NCI-H128 (cell line): ENCODE results near the gene TEDC1.

Experiments used
- DNase-seq: peaks from one replicate; lab custom pipeline; 2025; ENCODE audit not compliant: unreplicated experiment; lab: John Stamatoyannopoulos, UW

The TEDC1 gene

DNA sequence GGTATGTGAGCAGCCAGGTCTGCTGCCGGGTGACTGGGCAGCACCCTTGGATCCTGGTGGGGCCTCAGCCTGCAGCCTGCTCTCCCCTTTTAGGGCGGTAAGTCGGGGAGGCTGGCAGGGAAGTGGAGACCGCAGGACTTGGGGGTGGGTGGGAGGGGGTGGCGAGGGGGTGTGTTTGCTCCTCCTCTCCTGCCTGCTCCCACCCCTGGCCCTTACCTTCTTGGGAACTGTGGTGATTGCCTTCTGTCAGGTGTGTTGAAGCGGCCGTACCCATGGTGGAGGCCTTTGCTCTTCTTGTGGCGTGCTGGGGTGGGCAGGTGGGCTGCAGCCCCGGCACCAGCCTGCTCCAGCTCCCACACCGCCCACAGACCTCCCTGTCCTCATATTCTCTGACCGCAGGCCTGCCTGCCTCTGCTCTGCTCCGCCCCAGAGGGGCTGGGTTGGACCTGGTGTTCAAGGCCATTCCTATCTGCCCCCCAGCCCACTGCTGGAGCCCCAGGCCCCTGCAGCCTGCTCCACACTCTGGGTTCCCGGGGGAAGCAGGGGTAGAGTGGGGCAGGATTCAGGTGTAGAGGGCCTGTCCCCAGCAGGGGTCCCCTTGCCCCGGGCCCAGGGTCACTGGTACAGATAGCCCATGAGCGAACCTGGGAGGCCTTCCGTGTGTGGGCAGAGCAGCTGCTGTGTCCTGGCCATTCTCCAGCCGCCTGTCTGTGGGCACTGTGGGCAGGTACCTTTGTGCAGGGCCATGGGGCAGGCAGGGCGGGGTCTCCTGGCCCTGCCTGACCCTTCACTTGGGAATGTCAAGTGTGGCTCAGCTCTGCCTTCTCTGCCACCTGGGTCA lies 5.2 kb downstream of the TEDC1 start:
- DNase-seq: no peak

DNA sequence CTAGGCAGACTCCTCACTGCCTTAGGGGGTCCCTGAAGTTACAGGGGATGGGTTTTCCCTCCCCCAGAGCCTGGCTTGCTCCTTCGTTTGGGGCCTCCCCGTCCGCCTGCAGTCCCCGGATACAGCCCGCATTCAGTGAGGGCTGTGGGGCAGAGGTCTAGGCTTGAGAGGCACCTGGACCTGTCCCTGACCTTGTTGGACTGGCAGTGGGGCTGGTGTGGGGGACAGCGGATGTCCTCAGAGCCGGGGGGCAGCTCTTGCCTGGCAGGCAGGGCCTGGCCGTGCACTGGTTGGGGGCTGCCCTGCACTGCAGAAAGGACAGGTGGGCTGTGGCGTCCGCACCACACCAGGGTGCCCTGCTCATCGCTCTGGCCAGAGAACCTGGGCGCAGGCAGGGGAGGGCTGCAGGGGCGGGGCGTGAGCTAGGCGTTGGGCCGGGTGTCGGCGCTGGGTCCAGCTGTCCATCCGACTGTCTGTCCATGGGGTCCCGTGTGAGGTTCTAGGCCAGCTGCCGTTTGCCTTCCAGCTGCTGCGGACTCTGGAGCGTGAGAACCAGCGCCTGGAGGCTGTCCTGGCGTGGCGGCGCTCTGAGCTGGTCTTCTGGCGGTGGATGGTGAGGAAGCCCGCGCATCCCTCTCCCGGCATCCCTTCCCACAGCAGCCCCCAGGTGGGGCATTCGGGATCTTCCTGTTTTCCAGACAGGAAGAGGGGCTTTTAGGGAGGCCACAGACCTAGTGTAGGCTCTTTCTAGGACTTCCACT lies 6.0 kb downstream of the TEDC1 start:
- DNase-seq: no peak

DNA sequence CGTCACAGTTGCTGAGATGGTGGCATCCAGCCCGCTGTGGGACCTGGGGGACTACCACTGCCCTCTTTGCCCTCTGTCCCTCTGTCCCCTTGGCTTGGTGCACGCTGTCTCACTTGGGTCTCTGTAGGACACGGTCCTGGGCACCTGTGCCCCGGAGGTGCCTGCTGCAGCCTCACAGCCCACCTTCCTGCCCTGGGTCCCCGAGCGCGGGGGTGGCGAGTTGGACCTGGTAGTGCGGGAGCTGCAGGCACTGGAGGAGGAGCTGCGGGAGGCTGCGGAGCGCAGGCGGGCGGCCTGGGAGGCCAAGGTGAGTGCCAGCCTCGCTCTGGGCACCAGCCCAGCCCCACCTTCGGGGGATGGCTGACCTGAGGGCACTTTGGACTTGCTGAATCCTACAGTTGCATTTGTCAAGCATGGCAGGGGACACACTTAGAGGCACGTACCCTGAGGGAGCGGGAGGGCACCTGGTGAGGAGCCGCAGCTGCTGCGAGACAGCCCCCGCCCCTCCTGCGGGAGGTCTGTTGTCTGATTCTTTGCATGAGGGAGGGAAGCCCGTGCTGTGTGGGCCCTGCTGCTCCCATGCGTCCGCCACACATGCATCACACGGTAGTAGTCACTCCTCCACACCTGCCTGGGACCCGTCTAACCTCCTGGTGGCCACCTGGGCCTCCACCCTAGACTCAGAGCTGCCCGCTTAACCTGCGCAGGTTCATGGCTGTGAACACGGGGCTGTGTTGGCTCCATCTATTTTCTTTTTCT lies 6.8 kb downstream of the TEDC1 start:
- no peak for DNase-seq

DNA sequence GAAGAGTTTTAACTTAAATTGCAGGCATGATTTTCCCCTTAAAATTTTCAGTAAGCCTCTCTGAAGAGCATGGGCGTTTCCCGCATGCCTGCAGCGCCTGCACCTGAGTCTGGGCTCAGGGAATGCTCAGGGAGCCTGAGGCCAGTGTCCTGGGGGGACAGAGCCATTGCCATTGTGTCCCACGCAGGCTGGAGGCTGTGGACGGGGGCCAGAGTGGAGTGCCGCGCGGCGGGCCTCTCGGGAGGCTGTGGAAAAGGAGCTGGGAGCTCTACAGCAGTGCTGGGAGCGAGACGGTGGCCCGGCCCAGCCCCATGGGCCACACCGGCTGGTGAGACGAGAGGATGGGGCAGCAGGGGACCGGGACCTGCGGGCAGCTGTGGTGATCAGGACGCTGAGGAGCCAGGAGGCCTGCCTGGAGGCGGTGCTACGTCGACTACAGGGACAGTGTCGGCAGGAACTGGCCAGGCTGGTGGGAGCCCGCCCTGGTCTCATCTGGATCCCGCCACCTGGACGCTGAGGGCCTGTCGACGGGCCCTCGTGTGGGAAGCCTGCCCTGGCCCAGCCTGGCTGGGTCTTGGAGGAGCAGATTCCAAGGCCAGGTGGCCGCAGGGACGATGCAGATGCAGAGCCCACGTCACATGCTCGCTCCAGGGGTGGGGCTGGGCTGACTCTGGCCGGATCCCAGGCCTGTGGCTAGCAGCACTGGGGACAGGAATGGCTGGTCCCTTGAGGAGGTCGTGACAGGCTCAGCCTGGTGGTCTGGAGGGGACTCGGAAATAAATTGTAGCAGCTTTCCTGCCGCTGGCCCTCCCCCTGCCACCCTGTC lies 7.6 kb downstream of the TEDC1 start:
- no peak for DNase-seq

DNA sequence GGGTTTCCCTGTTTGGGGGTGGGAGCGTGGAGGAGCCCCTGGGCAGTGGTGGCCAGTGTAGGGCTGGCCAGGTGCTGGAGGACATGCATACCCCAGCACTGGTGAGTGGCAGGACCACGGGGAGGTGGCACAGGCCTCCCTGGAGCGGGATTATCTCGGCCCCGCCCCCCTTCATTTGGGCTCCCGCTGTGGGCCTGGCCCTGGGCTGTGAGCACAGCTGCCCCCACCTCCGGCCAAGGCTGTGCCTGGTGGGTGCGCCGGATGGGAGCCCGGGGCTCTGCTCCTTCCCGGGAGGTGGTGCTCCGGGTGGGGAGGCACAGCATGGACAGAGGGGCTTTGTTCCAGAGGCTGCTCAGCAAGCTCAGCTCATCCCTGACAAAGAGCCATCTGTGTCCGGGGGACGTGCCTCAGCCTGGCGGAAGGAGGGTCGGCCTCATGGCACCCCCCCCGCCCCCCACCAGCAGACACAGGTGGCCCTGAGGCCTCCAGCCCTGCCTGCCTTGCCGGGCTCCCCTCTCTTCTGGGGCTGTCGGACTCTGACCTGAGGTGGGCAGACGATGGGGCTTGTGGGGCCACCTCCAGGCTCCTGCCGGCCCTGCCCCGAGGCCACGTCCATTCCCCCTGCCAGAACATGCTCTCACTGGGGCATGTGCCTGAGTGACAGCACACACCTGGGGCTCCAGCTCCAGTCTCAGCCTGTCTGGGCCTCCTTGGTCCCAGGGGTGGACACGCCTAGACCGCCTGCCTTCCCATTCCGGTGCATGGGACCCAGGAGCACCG lies 8.4 kb downstream of the TEDC1 start:
- DNase-seq: no peak

DNA sequence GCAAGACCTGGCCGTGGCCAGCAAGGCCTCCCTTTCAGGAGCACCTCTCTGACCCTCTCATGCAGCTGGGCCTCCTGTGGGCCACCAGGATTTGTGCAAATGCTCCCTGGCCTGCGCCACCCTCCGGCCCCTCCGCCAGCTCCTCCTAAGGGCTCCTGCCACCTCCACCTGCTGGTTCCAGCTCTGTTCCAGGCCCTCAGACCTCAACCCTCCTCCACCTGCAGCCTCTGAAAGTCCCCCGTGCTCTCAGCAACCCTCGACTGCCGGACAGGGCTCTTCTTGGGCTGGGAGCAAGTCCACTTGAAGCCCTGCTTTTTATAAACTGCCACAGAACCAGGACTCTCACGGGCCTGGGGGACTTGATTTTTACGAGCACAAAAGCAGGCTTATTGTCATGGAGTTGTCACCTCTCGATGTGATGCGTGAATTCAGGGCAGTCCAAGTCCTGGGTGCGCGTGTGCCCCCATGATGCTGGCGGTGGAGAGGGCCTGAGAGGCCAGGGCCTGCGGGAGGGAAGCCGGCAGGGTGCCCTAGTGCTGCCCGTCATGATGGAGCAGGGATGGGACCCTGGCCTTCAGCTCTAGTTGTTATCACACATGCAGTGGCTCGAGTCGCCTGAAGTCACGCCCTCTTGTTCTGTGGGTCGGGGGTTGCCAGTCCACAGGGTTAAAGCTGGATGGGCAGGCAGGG lies 9.1 kb downstream of the TEDC1 start:
- no peak for DNase-seq

DNA sequence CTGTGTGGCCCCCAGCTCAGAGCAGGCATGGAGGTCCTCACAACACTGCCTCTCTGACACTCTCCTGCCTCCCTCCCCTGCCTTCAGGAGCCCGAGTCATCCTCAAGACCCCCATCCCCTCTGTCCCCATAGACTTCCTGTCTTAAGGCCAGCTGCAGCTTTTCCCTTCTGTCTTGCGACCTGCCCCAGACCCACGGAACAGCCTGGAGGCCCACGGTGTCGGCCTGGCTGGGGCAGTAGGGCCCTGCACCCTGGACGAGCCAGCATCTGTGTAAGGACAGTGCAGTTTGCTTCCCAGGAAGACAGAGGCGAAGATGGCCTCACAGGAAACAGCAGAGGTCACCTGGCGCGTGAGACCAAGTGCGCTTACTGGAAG lies 9.7 kb downstream of the TEDC1 start:
- DNase-seq: no peak

DNA sequence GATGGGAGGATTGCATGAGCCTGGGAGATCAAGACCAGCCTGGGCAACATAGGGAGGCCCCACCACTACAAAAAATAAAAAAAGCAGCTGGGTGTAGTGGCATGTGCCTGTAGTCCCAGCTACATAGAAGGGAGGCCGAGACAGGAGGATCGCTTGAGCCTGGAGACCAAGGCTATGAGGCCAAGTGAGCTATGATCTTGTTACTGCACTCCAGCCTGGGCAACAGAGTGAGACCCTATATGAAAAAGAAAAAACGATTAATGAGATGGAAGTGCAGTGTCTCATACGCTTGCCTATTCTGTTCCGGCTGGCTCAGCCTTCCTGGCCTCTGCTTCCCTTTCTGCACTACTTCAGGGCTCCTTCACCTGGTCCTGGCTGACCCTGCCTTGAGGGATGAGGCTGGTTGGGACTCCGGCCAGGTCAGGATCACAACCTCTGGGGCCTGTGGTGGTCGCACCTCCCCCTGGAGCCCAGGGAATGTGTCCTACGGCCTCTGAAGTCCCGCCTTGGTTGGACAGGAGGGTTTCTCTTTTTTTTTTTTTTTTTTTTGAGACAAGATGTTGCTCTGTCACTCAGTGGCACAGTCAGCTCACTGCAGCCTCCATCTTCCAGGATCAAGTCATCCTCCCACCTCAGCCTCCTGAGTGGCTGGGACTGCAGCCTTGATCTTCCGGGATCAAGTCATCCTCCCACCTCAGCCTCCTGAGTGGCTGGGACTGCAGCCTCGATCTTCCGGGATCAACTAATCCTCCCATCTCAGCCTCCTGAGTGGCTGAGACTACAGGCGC lies 10.7 kb downstream of the TEDC1 start:
- no peak for DNase-seq

DNA sequence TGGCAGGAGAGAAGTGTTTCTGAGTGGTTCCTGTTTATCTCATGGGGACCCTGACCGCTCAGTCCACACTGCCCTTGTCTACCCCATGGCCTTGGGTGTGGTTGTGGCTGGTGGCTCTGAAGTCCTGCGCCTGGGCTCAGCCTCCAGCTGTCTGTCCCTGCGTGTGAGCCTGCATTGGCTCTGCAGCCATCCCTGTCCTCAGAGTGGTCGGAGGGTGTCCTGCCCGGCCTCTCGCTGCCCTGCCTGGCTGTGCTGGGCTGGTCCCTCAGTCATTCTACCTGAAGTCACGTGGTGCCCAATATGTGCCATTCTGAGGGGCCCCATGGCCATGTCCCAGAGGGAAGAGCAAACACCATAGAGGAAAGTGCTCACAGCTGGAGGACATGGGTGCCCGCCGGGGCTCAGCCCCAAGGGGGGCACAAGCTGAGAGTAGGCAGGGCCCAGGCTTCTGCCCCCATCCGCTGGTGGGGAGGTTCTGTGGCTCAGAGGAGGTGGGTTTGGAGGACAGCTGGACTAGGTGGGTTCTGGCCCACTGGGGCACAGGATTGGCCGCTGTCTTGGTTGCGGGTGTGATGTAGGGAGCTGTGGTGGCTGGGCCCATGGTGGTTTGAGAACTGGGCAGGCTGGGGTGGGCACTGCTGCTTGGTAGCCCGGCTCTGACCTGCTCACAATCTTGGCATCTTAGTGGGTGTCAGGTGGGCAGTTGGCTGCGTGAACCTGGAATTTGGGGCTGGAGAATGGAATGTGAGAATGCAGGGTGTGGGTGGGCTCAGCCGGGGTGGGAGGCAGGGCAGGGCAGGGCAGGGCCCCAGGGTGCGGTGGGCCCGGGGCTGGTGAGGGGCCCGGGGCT lies 11.6 kb downstream of the TEDC1 start:
- no peak for DNase-seq

DNA sequence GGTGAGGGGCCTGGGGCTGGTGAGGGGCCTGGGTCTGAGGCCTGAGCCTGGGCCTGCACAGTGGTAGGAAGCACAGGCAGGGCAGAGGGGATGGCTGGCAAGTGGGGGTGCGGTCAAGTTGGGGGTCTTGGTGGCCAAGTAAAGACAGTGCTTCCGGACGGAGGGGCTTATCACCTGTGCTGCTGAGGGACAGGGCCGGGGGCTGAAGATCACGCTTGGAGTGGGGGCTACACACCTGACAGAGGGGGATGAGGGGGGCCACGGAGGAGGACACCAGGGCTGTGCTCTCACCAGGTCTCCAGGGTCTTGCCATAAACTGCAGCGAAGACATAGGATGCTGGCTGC lies 12.2 kb downstream of the TEDC1 start:
- DNase-seq: no peak

DNA sequence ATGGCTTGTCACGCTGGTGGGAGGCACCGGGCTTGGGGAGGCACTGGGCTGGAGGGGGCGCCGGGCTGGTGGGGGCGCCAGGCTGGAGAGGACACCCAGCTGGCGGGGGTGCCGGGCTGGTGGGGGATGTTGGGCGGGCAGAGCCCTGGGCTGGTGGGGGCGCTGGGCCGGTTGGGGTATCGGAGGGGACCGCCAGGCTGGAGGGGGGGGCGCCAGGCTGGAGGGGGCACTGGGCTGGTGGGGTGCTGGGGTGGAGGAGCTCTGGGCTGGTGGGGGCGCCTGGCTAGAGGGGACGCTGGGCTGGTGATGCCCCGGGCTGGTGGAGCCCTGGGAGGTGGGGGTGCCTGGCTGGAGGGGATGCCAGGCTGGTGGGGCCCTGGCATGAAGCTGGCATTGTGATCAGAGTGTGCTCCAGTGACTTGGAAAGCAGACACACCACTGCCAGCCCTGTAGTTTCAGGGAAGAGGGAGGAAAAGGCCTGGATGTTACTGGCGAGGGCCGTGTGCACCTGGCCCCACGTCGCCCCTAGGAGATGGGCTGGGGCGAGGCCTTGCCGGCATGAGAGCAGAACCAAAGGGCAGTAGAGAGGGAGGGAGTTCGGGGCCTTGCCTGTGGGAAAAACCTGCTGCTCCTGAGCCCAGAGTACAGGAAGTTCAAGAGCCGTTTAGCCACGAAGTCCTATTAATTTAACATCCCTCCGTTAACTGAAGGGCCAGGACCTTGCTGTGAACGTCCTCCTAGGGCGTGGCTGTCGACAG lies 13.1 kb downstream of the TEDC1 start:
- DNase-seq: no peak

DNA sequence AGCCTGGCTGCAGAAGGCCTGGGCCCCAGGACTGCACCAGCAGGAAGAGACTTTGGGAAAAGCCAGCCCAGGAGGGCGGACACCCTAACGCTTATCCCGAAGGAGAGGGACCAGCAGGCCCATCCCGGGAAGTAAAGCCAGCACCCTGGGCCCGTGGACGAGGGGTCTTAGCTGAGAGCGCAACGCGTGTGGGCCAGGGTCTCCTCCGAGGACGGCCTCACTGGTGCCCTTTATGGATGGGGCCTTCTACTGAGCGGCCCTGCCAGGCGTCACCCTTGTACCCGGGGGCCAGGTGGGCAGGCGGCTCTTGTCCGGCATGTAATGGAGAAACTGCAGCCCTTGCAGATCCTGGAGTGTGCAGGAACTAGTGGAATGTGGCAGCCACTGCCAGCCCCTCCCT lies 14.1 kb downstream of the TEDC1 start:
- no peak for DNase-seq

DNA sequence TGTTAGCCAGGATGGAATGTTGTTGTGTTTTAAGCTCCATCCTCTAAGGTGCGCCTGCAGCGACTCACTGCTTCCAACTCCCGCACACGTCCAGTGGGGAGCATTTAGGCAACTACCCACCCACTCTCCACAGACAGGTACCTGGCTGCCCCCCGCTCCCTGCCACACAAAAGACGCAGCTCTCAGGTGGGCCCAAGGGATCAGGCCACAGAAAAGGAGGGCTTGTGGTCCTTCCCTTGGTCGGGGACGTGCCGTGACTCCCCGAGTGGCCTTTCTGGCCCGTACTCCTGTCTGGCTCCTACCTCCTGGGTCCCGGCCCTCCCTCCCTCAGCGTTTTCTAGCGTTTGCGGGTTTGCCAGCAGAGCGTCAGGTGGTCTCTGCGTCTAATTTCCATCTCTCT lies 16.2 kb downstream of the TEDC1 start:
- no peak for DNase-seq

DNA sequence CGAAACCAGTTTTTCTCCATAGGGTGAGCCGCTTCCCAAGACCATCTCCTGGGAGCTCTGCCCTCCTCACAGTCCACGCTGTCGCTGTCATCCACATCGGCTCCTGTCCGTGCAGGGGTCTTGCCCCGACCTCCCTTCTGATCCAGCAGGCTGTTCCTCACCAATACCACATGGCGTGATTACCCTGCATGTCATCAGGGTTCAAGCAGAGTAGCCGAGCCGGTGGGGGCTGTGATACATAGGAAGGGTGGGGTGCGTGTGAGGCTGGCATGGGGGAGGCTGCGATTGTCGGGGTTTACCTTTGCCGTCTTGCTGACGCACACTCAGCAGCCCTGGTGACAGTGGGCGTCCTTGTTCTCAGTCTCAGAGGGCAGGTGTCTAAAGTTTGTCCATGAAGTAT lies 17.0 kb downstream of the TEDC1 start:
- no peak for DNase-seq

DNA sequence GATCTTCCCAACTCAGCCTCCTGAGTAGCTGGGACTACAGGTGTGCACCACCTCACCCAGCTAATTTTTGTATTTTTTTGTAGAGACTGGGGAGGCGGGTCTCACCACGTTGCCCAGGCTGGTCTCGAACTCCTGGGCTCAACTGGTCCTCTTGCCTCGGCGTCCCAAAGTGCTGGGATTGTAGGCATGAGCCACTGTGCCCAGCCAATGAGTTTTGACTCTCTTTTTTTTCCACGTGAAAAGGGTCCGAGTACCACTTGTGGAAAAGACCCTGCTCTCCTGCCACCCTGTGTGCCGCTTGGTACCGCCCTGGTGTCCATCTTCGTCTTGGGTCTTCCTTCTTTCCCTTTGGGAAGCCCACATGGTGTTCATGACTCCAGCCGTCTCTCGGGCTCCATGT lies 17.6 kb downstream of the TEDC1 start:
- no peak for DNase-seq

DNA sequence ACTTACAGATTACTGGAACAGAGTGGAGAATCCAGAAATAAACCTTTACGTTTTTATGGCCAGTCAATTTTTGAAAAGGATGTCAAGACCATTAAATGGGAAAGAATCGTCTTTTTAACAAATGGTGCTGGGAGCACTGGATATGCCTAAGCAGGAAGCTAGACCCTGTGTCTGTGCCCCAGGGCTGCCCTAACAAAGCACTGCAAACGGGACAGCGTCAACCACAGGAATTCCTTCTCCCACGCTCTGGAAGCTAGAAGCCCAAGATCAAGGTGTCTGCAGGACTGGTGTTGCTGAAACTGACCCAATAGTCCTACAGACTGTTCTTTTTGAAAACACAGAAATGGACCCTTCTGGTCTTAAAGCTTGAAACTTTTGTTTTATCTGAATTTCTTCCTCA lies 26.1 kb downstream of the TEDC1 start:
- no peak for DNase-seq

DNA sequence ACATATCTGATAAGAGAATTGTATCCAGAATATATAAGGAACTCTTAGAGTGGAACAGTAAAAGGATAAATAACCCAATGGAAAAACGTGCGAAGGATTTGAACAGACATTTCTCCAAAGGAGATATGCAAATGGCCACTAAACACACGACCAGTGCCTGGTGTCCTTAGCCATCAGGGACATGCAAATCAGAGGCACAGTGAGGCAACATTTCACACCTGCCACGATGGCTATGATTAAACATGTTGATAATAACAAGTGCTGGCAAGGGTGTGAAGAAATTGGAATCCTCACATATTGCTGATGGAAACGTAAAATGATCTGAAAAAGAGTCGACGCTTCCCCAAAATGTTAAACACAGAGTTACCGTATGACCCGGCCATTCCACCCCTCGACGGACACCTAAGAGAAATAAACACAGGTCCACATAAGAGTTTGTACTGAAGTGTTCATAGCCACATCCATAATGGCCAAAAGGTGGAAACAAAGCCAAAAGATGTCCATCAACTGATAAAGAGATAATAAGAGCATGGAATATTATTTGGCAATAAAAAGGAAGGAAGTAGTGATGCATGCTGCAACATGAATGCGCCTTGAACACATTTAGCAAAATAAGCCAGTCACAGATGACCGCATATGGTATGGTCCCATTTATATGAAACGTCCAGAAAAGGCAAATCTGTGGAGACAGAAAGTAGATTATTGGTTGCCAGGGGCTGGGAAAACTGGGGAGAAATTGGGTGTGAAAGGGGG lies 29.1 kb downstream of the TEDC1 start:
- DNase-seq: no peak
